HG02798 (cell line): ENCODE measurements around the gene RPL39L.

ENCODE experiments used
- ATAC-seq: cut with Tn5 transposase; IDR thresholded peaks from one replicate; pipeline ENCODE4 v1.9.1; 2021; ENCODE audit warnings: mild to moderate bottlenecking; ENCODE audit not compliant: unreplicated experiment, poor library complexity

Gene RPL39L

DNA sequence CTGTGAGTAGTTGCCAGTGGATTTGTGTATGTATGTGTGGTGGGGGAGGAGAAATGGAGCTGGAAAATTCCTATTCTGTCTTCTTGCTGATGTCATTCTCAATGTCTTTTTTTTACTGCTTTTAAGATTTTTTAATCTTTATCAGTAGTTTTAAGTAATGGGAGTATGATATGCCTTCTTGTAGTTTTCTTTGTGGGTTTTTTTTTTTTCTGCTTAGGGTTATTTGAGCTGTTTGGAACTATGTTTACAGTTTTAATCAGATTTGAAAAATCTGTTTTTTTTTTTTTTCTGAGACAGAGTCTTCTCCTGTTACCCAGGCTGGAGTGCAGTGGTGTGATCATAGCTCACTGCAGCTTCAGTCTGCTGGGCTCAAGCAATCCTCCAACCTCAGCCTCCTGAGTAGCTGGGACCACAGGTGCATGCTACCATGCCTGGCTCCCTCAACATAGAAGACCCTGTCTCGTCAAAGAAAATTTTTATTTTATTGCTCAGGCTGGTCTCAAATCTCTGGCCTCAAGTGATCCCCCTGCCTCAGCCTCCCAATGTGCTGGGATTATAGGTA lies 37.1 kb downstream of the RPL39L start:
- ATAC-seq = no peak

DNA sequence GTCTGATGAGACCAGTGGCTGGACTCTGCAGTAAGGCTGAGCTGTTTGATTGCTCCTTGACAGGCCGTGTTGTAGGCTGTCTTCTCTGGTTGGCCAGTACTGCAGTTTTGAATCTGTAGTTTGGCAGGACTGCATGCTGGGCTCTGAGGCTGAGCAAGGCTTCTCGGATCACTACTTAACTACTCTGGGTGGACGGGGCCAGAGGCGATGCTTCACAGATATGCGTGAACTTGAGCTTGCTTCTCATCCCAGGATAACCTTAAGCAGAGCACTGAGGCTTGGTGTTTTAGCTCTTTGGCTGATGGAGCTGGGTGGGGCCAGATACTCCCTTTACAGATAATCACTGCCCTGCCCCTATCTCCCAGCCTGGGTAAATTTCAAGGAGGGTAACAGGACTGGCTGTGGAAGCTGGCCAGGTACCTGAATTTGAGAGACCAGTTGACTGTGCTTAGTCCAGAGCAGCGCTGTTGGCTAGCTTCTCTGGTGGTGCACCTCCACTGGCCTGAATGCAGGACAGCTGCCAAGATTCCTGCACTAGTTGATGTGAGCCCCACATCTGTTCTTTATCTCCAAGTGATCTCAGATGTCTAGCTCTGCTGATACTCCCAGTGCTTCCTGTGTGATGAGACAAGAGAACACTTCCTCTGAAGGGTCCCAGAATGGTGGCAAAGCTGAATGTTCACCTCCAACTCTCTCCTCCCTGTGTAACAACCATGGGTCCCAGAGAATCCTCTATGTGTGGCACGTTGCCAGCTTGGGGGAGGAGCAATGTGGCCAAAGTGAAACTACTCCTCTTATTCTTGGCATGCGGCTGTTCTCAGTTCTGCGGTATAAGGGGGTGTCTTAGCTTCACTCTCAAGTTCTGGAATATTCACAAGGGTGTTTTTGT lies 37.9 kb downstream of the RPL39L start:
- no peak for ATAC-seq

DNA sequence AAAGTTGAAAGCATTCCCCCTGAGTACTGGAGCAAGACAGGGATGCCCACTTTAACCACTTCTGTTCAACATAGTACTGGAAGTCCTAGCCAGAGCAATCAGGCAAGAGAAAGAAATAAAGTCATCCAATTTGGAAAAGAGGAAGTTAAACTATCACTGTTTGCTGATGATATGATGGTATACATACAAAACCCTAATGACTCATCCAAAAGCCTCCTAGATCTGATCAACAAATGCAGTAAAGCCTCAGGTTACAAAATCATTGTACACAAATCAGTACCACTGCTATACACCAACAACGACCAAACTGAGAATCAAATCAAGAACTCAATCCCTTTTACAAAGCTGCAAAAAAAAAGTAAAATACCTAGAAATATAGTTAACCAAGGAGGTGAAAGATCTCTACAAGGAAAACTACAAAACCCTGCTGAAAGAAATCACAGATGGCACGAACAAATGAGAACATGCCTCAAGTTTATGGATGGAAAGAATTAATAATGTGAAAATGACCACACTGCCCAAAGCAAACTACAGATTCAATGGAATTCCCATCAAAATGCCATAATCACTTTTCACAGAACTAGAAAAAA lies 40.3 kb downstream of the RPL39L start:
- ATAC-seq = no peak

- no peak for ATAC-seq
Observed at GRCh38 chr3:187093320-187093719, 46.0 kb downstream of the RPL39L start.

DNA sequence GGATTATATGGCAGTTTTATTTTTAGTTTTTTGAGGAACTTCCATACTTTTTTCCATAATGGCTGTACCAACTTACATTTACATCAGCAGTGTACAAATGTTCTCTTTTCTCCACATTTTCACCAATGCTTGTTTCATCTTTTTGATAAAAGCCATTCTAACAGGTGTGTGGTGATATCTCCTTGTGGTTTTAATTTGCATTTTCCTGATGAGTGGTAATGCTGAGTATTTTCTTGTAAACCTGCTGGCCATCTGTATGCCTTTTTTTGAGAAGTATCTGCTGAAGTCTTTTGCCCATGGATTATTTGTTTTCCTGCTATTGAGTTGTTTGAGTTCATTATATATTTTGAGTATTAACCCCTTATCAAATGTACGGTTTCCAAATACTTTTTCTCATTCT lies 50.6 kb downstream of the RPL39L start:
- ATAC-seq = no peak

GRCh38 chr3:187086831-187087230 lies 52.5 kb downstream of the RPL39L start:
- no peak for ATAC-seq

DNA sequence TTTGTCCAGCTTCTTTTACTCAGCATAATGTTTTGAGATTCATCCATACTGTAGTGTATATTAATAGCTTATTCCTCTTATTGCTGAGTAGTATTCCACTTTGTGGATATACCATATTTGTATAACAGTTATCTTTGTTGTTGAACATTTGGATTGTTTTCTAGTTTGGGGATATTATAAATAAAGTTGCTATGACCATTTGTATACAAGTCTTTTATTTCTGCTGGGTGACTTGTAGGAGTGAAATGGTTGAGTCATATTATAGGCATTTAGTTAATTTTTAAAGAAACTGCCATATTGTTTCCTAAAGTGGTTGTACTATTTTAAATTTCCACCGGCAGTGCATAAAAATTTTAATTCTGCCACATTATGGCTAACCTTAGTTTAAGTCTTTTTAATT lies 53.4 kb downstream of the RPL39L start:
- no peak for ATAC-seq

DNA sequence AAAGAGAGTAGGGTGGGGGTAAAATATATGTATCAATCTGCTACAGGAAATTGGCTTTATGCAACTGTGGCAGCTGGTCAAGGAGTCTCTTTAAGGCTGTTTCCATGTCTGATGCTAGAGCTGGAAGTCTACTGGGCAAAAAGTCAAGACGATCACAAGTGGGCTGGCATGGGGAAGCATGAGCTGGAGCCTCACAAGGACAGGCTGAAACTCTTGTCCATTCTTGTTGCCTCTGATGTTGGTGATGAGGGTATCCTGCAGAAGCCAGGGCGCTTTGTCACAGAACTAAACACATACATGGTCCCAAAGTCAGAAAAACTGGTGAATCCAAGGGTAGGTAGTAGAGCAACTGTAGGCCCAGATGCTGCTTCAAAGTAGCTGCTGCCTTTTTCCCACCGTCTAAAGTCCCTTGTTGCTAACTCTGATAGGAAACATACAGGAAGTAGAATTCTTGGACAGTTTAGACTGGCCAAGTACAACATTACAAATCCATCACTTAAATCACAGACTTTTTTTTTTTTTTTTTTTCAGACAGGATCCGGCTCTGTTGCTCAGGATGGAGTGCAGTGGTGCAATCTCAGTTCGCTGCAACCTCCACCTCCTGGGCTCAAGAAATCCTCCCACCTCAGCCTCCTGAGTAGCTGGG lies 54.2 kb downstream of the RPL39L start:
- no peak for ATAC-seq

DNA sequence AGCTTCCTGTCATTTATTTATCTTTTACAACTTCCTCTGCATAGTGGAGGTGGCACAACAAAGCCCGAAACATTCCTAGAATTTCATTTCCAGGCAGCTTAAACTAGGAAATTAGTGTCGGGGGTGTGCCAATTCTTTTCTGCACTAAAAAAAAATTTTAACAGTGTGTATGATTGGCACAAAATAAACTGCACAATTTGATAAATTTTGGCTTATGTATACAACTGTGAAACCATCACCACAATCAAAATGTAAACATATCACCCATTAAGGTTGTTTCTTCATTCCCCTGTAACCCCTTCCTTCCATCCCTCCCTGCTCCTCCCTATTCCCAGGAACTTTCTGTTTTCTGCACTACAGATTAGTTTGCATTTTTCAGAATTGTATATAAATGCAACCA lies 54.7 kb downstream of the RPL39L start:
- ATAC-seq = no peak

DNA sequence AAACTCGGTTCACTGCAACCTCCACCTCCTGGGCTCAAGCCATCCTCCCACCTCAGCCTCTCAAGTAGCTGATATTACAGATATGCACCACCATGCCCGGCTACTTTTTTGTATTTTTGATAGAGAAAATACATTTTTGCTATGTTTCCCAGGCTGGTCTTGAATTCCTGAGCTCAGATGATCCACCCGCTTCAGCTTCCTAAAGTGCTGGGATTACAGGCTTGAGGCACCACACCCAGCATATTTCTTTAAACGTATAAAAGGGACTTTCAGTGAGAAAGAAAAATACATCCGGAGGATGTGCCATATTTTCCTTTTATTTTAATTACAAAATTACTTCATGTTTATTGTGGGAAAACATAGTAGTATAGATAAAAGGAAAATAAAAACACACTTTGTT lies 55.2 kb downstream of the RPL39L start:
- ATAC-seq = no peak

GRCh38 chr3:187082758-187083375 lies 56.4 kb downstream of the RPL39L start:
- no peak for ATAC-seq

- no peak for ATAC-seq
Observed at GRCh38 chr3:187080799-187081450, 58.4 kb downstream of the RPL39L start.

DNA sequence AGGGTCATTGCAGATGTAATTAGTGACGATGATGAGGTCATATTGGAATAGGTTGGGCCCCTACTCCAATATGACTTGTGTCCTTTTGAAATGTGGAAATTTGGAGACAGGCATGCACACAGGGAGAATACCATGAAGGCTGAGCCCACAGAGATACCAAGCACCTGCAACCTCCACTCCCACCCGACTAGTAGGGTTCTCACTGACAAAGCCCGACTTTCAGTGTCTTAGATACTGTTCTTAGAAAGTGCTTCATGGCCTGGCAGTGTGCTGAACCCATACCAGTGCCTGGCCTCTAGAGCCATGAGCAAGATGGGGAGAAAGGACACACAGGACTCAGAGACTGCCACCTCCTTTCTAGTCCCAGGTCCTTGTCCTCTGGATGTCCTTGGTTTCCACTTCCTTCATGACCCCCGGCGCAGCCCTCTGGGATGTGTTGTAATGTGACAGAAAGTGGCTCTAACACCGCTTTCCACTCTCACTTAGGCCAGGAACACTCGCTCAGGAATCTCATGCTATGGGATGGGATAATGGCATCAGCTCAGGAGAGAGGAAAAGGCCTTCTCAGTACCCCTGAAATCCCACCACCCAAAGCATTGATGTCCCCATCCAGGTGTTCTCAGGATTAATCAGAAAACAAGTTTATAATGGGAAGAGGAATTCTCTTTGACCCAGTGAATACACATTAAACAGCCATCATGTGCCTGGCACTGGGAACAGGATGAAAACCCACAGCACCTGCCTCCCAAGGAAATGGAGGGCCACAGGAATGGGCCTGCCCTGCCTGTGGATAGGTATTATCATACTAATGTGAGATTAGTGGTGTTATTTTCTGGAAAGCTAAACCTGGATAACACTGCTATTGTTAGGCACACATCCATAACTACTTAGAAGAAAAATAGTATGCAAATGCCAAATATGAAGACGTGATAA lies 59.9 kb downstream of the RPL39L start:
- ATAC-seq = no peak

DNA sequence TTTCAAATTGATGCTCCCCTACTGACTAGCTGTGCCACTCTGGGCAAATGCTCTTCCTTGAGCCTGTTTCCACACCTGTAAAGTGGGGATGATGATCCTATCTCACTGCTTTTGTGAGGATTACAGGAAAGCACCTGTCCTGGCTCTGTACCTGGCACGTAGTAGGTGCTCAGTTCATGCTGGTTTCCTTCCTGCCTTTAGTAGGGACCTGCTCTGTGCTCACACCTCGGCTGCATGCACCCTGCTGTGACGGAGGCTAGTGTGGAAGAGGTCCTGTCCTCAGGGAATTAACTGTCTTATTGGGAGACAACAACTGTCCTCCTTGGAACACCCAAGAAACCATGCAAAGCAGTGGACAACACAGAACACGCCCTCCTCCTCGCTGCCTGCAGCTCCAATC lies 61.8 kb downstream of the RPL39L start:
- ATAC-seq = no peak

DNA sequence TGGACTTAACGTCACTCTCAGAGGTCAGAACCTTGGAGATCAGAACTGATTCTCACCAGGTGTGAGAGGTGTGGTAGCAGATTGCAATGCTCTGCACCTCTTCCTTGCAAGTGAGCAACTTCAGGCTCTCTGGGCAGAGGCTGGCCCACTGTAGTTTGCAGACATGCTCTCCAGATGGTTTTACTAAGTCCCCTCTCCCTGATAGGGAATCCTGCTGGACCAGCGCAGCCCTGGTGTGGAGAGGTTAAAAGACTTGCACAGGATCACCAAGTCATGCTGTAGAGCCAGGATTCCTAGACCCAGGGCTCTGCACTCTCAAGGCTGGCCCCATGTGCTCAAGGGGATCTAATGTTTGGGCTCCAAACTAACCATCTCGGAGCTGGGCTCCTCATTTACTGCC lies 62.2 kb downstream of the RPL39L start:
- ATAC-seq = no peak

DNA sequence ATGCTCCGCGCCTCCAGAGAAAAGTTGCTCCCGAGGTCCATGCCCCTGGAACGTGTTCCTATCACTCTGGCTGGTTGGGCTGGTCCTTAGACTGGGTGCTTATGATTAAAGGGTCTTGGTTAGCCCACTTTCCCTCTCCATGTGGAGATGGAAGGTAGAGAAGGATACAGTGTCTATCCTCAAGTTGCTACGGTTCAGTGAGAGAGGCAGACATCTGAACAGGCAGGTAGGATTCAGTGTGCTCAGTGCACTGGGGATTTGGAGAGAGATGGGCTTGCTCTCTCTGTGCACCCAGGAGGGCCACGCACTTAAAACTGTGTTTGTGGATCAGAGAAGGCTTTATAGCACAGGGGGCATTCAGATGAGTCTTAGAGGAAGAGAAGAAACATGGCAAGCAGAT lies 63.0 kb downstream of the RPL39L start:
- no peak for ATAC-seq

DNA sequence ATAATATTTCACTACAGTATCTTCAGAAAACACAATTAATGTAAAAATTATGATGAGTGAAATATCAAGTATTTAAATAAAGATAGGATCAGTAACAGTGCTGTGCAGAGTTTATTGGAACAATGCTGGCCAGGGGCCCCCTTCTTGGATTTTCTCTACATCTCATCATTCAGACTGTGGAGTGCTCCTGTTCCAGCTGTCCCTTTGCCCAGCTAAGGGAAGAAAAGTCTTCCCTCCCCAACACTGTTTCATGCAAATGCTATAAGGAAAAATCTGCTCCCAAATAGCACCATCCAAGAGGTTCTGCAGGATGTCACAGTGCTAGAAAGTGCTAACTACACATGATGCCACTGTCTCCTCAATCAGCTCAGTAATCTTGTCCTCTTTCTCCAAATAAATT lies 64.5 kb downstream of the RPL39L start:
- no peak for ATAC-seq

DNA sequence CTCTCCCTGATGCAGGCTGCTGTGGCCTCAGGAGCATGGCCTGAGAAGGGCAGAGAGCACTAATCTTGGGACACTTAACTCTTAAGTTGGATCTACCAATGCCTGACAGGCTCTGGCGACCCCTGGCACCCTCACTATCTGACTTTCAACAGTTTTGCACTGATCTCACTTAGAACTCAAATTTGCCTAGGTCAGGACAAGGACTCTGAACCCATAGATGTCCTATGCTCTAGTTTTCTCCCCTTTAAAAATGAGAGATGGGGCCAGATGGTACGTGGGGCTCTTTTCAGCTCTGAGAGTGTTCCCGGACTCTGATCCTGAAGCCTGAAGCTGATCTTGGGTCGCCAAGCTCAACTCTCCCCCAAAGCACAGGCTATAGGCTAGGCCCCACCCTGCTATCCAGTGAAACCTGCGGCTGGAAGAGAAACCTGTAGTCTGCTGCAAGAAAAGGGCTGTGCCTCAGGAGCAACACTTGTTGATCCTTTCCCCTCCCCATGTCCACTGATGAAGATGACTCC lies 65.7 kb downstream of the RPL39L start:
- no peak for ATAC-seq

- peak; percentile 35 for ATAC-seq
Observed at GRCh38 chr3:187072511-187072910, 66.8 kb downstream of the RPL39L start.
